Tongue (tissue), 3 donors: Measurements from ENCODE around the gene C14orf132. TPM values are rescaled to one million over a fixed set of nuclear protein-coding genes. Genes with fewer than 3 reads are reported as not detected.

Experiments used
- DNase-seq: peaks from one replicate; pipeline ENCODE4 v3.0.0-alpha.2; 2015
- small RNA-seq: library from RNA; depleted of rRNA; stranded (forward); fragments of <200 nt; gene quantifications from one replicate; pipeline ENCODE3, GENCODE V24; 2014; ENCODE audit warnings: low replicate concordance
- total RNA-seq: library from RNA; depleted of rRNA; stranded (reverse); fragments of >200 nt; gene quantifications from one replicate; pipeline ENCODE4 v1.2.3, GENCODE V29; 2014

Gene C14orf132
- total RNA-seq, 1 donor from 2014 or later = 35.2 TPM

DNA sequence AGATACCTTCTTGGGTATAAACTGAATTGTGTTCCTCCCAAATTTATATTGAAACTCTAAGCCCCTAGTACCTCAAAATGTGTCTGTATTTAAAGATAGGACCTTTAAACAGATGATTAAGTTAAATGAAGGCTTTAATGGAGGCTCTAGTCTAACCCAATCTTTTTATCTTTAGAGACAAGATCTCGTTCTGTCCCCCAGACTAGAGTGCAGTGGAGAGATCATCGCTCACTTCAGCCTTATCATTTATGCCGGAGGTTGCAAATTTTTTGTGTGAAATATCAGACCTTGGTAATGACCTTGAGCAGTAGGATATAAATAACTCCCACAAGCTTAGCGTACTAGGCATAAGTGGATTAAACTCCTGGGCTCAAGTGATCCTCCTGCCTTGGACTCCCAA is 81.8 kb downstream of the C14orf132 start:
- no peak for DNase-seq

DNA sequence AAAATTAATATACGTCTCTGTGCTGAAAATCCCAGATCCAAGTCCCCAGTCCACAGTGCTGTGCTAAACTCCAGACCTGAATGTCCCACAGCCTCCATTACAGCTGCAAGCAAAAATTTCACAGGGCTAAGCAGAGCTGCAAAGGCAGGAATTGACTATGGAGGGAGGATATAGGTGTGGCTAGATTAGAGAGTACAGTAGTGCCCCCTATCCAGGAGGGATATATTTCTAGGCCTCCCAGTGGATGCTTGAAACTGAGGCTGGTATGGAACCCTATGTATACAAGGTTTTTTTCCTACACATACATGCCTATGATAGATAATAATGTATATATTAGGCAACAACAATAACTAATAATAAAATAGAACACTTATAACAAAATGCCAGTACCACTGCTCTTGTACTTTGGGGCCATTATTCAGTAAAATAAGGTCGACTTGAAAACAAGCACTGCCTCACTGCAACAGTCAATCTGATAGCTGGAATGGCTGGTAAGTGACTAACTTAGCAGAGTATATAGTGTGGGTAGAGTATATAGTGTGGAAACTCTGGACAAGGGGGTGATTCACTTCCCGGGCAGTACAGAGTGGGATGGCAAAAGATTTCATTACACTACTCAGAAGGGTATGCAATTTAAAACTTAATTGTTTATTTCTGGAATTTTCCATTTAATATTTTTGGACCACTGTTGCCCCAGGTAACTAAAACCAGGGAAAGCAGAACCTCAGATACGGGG is 82.7 kb downstream of the C14orf132 start:
- no peak for DNase-seq

DNA sequence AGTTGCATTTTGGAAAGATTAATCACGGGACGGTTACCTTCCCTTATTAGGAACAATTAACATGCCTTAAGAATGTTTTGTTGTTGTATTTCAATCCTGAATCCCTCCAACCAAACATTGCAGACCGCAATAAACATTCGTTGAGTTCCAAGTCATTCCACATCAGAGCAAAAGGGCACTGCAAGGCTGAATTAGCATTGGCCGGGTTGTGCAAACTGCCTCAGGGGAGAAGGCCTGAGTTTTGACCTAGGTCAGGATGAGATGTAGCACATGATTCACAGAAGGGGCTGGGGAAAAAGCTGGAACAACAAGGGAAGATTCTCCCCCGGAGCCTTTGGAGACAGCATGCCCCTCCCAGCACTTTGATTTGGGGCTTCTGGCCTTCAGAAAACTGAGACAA is 83.3 kb downstream of the C14orf132 start:
- no peak for DNase-seq

DNA sequence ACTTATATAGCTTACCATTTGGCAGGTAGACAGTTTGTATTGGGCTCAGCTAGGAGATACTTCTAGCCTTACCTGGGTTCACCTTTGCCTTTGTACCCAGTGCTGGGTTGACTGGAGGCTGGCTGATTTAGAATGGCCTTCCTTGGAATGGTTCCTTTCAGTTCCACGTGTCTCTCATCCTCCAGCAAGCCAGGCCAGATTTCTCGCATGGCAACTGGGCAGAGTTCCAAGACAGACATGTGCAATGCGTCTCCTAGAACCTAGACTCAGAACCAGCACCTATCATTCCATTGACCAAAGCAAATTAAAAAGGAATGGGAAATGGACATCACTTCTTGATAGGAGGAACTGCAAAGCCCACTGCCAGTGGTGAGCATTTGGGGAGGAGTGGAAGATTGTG is 86.4 kb downstream of the C14orf132 start:
- peak; percentile 43 for DNase-seq

DNA sequence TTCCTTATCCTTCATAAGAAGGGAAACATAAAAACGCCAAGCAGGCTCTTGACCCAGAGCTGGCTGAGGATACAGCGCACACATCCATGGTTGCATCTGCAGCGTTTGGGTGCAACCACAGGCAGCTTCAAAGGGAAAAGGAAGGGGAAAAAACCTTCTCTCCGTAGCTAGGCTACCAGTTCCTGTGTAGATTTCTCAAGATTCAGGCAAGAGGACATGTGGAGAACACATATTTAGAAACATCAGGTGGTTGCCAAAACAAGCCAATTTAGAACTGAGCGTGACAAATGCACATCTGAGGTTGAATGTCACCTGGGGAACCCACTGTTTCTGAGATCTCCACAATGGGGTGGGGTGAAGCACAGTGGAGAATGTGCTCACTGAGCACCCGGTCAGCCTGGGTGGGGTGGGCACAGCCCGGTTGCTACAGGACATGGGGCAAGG is 87.2 kb downstream of the C14orf132 start:
- DNase-seq = peak; percentile 22

DNA sequence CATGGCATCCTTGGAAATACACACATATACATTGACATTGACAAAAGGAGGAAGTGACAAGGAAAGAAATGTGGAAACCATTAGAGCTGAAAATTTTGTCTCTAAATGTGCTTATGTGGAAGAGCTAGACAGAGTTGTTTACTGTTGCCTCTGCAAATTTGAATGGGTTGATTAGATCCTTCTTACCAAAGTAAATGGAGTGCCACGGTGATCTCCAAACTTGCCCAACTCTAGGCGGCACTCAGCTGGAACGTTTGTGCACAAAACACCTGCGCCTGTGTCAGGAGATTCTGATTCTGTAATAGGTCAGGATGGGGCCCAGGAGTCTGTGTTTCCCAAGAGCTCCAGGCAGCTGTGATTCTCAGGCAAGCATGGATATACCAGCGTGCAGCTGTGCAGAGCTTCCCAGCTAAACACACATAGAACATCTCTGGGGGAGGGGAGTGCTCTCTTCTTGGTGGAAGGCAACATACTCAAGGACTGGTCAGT is 87.7 kb downstream of the C14orf132 start:
- DNase-seq = peak; percentile 42

DNA sequence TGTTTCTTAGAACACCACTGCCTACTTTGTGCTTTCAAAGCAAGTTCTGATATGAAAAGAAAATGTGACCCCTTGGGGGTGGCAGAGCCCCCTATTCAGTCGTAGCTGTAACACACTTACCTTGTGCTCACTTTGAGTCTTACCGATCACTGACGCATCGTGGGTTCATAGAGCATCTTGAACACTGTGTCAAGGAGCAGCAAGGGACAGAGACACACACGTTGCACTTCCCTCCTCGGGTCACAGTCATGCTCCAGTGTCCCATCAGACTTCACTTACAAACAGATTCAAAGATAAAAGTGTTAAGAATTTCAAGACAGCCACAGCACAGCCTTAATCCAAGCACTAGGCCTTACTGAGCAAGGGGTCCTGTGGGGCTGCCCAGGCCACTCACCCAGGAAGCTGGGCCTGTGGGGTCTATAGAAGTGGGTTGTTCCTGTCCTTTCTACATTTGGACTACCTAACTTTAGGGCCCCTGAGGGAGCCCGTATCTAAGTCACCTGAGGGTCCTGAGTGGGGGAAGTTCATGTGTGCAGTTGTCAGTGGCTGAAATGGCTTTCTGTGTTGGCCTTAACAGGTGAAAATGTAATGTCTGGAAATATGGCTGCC is 90.1 kb downstream of the C14orf132 start:
- DNase-seq = no peak

DNA sequence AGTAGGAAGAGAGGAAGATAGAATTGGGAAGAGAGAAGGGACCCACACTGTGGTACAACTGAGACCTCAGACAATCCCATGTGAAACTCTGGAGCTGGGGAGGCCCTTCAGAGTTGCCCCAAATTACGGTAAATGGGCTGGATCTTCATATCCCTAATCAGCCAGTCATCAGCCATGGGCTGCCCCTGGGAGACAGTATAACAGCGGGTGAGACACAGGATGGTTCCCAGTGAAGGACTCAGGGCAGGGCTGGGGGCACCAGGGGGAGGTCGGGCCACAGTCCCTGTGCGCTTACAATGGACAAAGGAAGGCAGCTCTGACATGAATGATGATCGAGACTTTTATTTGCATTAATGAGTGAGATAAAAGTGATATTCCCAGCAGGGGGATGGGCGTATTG is 91.2 kb downstream of the C14orf132 start:
- no peak for DNase-seq

DNA sequence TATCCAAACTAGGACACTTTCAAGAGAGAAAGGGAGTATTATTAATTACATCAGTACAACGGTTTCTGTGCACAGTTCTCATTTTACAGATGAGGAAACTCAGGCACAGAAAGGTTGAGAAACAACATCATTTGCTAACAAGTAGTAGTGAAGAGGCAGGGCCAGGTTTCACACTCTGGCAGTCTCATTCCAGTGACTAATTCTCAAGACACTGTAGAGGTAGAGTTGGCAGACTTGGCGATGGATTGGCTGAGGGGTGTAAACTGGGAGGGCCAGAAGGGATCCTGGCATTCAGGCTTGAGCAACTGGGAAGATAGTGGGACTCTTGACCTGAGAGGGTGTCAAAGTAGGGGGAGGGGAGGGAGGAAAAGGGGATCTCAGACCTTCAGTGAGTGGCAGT is 91.7 kb downstream of the C14orf132 start:
- no peak for DNase-seq

DNA sequence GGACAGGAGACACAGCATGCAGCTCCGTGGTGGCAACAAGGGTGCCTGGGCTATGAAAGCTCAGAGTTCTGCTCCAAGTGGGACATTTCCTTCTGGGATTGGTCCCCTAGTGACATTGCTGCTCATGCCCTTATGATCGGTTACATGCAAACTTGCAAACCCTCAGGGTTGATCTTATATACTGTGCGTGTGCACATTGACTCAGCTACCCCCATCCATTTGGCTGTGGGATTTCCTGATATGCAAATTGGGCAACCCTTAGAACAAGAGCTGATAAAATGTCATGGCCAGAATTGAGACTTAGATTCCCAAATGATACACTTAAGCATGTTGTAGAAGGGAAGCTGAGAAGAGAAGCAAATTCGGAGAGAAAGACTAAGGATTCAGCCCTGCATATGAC is 92.7 kb downstream of the C14orf132 start:
- DNase-seq = no peak

DNA sequence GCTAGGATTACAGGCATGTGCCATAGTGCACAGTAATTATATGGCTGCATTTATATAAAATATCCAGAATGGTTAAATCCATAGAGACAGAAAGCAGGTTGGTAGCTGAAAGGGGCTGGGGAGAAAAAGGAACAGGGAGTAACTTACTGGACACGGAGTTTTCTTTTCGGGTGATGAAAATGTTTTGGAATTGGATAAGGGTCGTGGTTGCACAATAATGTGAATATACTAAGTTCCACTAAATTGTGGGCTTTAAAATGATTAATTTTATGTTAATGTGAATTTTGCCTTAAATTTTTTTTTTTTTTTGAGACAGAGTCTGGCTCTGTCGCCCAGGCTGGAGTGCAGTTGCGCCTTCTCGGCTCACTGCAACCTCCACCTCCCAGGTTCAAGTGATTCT is 95.3 kb downstream of the C14orf132 start:
- no peak for DNase-seq

DNA sequence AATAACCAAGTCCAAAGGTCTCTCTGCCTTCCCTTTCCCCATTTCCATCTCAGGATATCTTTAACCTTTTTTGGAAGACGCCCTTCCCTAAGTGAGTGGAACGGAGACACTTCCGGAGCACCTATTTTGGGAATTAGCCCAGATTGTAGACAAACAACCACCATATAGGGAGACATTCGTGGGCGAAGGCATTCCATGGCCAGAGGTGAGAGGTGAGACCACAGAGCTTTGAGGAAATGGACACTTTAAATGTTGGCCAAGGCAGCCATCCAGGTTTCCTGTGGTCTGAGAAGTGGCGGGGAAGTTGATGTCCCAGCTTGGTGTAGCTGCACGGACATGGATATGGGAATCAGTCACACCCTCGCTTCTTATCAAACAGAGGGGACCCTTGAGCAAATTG is 96.1 kb downstream of the C14orf132 start:
- no peak for DNase-seq

DNA sequence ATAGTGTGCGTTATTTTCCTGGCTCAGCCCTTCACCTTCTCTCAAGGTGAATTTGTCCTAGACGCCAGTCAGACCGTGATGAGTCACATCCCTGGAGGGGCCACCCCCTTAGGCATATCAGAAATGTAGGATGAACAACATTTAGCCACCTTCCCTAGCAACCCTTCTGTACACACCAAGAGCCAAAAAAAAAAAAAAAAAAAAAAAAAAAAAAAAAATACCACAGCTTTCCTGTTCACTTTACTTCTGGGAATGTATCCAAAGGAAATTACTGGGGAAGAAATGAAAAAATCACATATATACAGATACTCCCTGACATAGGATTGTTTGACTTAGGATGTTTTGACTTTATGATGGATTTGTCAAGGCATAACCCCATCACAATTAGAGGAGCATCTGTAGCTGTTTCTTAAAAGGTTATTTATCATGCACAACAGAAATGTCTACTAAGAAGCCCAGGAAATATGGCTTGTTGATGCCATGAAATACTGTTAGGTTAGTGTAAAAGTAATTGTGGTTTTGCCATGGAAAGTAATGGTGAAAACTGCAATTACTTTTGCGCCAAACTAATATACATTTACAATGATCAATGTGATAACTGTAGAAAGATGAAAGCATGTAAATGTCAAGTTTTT is 97.3 kb downstream of the C14orf132 start:
- peak; percentile 31 for DNase-seq

DNA sequence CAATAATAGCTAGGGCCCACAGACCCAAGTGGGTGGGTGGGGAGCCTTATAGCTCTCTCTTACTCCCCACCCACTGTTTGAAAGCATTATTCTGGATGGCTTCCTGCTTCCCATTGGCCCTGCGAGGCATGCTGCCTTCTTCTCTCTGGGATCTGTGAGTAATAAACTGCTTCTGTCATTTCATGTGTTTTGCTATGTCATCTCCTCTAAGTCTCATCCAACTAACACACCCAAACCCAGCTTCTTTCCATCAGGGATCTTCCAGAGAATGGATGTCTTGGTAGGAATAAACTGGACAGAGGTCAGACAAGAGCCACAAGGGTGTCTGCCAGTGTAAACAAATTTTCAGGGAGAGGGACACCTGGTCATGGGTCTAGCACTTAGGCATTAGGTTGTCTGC is 99.1 kb downstream of the C14orf132 start:
- DNase-seq = no peak

DNA sequence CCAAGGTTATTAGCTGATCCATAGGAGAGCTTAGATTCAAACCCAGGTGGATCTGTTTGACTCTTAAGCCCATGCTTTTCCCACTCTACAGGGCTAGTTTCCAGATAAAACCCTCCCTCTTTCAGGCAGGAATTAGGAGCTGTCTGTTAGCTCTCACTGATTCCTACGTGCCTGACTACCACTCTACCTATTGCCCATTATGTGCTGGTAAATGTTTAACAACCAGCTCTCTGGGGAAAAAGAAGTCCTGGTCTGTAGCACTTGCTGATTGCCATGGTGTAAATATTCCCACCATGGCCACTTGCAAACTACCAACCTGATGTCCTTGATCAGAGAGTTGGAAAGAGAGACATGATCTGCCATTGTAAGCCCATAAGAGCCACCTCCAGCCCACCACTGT is 100.0 kb downstream of the C14orf132 start:
- no peak for DNase-seq

DNA sequence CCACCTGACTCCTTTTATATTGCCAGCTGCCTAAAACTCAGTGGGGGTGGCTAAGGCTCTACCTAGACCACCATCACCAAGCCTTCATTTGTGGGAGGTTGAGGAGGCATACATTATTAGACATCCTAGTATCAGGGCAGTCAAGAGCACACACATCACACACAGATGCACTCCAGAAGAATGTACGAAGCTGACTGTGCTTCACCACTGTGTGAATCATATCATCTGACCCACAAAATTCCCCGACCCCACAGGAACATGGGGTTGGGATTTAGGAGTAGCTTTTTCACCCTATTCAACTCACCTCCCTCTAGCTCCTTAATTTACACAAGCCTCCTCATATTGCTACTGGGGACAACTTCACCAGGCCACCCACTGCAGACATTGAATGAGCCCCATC is 100.7 kb downstream of the C14orf132 start:
- no peak for DNase-seq

DNA sequence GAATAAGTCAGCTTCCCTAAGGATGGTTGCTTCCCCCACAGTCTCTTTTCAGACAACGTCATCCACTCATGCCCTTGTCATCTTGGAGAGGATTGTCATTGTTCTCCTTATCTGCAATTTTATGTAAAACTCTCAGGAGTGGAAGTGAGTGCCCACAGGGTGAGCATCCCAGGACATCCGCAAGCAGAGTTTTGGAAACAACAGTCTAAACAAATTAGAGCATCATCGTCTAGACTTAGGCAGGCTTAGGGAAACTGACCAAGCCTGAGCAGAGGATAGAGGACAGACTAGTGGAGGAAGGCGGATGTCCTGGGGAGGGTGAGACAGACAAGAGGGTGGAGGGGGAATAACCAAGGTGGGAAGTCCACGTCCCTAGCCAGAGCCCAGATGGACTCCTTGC is 101.8 kb downstream of the C14orf132 start:
- DNase-seq = no peak

Small RNAs within 50 kb of the gene (small RNA-seq; reads per million reads assigned to genes)
- not detected for gene AL137190.1

Other genes with a start within 250 kb of the C14orf132 start
- not detected for gene TUNAR, start 162.5 kb upstream of the C14orf132 start, total RNA-seq
- 9.1 TPM for gene BDKRB2, start 165.5 kb downstream of the C14orf132 start, total RNA-seq
- 1.8 TPM for gene BDKRB1, start 216.8 kb downstream of the C14orf132 start, total RNA-seq